Loucy (cell line): Measurements from ENCODE around the gene TCP11L1.

Experiments
- EZH2phosphoT487 ChIP-seq: fragments of 200-600 bp; IDR thresholded peaks from 2 replicates; pipeline ENCODE4 v1.6.1; 2018; ENCODE audit warnings: antibody characterized with exemption, mild to moderate bottlenecking, moderate library complexity, borderline replicate concordance
- TF ChIP-seq, protein P1 (sequence below): fragments of 200-600 bp; sonication (generic); conservative IDR thresholded peaks from 2 replicates; pipeline ENCODE4 v1.5.1; 2014; ENCODE audit warnings: mild to moderate bottlenecking, antibody characterized with exemption, low read length

- TF ChIP-seq, protein P1, sequence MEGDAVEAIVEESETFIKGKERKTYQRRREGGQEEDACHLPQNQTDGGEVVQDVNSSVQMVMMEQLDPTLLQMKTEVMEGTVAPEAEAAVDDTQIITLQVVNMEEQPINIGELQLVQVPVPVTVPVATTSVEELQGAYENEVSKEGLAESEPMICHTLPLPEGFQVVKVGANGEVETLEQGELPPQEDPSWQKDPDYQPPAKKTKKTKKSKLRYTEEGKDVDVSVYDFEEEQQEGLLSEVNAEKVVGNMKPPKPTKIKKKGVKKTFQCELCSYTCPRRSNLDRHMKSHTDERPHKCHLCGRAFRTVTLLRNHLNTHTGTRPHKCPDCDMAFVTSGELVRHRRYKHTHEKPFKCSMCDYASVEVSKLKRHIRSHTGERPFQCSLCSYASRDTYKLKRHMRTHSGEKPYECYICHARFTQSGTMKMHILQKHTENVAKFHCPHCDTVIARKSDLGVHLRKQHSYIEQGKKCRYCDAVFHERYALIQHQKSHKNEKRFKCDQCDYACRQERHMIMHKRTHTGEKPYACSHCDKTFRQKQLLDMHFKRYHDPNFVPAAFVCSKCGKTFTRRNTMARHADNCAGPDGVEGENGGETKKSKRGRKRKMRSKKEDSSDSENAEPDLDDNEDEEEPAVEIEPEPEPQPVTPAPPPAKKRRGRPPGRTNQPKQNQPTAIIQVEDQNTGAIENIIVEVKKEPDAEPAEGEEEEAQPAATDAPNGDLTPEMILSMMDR, result peak; percentile 95
- no peak for TF ChIP-seq EZH2phosphoT487
Measured at GRCh38 chr11:33065445-33066178, 26.2 kb downstream of the TCP11L1 start.
